Measurements from ENCODE around the gene RFX3.

Gene RFX3

DNA sequence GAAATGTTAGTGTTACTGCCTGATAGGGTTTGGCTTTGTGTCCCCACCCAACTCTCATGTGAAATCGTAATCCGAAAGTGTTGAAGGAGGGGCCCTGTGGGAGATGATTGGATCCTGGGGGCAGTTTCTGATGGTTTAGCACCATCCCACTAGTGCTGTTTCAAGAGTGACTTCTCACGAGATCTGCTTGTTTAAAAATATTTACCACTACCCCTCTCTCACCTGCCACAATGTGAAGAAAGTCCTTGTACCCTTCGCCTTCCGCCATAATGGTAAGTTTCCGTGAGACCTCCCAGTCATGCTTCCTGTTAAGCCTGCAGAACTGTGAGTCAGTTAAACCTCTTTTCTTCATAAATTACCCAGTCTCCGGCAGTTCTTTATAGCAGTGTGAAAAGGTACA is 2.6 kb upstream of the RFX3 start:
- Histone ChIP-seq H3K36me3 (no peaks in the 10 kb centered on the region), H3K9me3 (no peaks in the 10 kb centered on the region), H3K4me1 (peaks cover 0 to 20% (median 6%) of the 10 kb centered on the region in 4 donors), H3K27me3 (no peaks in the 10 kb centered on the region), H3K27ac (no peak overlapping the region), H3K4me3 (no peak overlapping the region)
- intact Hi-C loops (cut with DNase I; ENCODE audit: low total_unique reads), result loop anchor here (10.0 kb wide), 2 partner anchors 684 to 904 kb away; partner anchors contain the start of genes PUM3 and VLDLR
- DNase-seq, result no peak
- TF ChIP-seq, protein P1, sequence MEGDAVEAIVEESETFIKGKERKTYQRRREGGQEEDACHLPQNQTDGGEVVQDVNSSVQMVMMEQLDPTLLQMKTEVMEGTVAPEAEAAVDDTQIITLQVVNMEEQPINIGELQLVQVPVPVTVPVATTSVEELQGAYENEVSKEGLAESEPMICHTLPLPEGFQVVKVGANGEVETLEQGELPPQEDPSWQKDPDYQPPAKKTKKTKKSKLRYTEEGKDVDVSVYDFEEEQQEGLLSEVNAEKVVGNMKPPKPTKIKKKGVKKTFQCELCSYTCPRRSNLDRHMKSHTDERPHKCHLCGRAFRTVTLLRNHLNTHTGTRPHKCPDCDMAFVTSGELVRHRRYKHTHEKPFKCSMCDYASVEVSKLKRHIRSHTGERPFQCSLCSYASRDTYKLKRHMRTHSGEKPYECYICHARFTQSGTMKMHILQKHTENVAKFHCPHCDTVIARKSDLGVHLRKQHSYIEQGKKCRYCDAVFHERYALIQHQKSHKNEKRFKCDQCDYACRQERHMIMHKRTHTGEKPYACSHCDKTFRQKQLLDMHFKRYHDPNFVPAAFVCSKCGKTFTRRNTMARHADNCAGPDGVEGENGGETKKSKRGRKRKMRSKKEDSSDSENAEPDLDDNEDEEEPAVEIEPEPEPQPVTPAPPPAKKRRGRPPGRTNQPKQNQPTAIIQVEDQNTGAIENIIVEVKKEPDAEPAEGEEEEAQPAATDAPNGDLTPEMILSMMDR (IDR thresholded peaks at IDR 0.05), result no peak

DNA sequence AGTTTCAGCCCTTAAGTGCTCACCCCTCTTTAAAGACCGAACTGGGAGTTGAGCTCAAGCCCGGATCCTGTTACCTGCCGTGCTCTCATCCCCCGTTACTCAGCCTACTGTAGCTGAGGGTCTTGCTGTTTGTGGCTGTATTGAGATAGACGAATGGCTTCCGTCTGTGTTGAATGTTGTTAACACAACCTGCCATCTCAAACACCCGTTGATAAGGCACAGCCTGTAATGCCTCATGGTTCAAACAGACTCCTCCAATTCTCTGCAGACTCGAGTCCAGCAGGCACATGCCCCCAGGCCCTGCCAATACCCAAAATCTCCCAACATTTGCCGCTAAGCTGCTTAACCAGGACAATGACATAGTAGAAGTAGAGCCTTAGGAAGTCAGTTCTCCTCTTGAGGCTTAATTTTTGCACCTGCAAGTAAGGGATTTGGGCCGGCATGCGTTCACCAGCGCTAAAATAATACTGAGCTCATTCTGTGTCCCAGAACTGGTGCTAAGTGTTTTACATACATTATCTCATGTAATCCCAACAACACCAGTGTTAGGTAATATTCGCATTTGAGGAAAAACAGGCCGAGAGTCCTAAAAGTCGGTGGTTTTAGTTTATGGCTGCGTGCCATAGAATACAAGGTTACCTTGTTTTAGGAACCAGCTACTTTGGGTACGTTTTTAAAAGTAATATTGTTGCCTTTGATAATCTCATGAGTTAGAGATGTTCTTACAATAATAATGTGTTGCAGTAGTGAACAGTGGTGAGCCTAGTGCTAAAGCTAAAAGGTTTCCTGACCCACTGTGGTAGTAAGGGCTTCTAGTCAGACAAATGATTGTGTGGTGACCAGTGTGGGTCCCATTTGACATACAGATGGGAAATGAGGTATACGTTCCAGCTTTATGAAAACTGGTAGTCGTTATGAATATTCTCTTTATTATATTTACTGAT is 1.5 kb upstream of the RFX3 start:
- Histone ChIP-seq H3K4me3 (peak overlapping the region; percentile 77 to 80), H3K9me3 (no peaks in the 10 kb centered on the region), H3K27me3 (no peaks in the 10 kb centered on the region), H3K4me1 (peaks cover 0 to 20% (median 6%) of the 10 kb centered on the region in 4 donors), H3K27ac (peak overlapping the region; percentile 99 to 100), H3K36me3 (no peaks in the 10 kb centered on the region)
- intact Hi-C loops (cut with DNase I; ENCODE audit: low total_unique reads), result loop anchor here (10.0 kb wide), 2 partner anchors 682 to 902 kb away; partner anchors contain the start of genes PUM3 and VLDLR
- DNase-seq, result peak in 1 of 2 donors; percentile 62
- TF ChIP-seq, protein P1 (IDR thresholded peaks at IDR 0.05), result no peak

DNA sequence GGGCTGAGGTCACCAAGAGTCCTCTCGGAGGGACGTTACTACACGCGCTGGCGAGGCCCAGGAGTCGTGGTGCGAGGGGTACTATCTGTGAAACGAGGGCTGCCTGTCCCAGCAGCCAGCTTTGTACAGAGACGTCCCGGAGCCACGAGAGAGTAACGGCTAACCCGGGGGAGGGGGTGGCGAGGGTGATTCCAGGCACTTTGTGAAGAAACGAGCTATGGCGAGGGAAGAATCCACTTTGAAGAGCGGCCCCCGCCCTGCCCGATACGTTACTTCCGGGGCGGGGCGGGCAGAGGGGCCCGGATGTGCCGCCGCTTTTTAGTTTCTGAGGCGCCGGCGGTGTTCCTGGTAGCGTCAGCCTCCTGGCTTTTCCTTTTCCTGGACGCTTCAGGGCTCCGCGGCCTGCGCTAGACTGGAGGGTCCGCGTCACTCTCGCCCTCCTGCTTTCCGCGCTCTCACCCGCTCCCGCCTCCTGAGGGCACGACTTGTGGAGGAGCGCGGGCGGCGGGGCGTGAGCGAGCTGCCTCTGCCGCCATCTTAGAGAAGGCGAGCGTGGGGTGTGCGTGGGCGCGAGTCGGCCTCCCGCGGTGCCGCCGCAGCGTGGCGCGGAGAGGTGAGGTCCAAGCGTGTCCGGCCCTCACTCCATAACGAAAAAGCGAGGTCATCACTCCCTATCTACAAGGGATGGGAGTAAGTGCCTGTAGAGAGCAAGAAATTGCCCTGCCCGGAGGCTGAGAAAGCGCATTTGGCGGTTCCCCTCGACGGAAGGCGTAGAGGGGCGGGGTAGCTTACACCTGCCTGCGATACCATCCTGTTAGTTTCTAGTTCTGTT is 580 bp upstream of the RFX3 start:
- Histone ChIP-seq H3K27ac (peak overlapping the region; percentile 99 to 100), H3K4me3 (peak overlapping the region; percentile 77 to 80), H3K36me3 (no peaks in the 10 kb centered on the region), H3K27me3 (no peaks in the 10 kb centered on the region), H3K4me1 (peaks cover 0 to 20% (median 6%) of the 10 kb centered on the region in 4 donors), H3K9me3 (no peaks in the 10 kb centered on the region)
- TF ChIP-seq, protein P1 (IDR thresholded peaks at IDR 0.05), result no peak
- intact Hi-C loops (cut with DNase I; ENCODE audit: low total_unique reads), result loop anchor here (10.0 kb wide), 2 partner anchors 682 to 902 kb away; partner anchors contain the start of genes PUM3 and VLDLR
- DNase-seq, result peak; percentile 85 to 92

- intact Hi-C loops (cut with DNase I; ENCODE audit: low total_unique reads), result loop anchor here (10.0 kb wide), 2 partner anchors 680 to 900 kb away; partner anchors contain the start of genes PUM3 and VLDLR
- no peak for DNase-seq
Observed at GRCh38 chr9:3525096-3525835, 535 bp downstream of the RFX3 start.

More at GRCh38 chr9:3525096-3525835, 535 bp downstream of the RFX3 start:
- Histone ChIP-seq H3K27ac (peak overlapping the region; percentile 99 to 100), H3K27me3 (no peaks in the 10 kb centered on the region), H3K4me3 (peak overlapping the region; percentile 77 to 80), H3K36me3 (no peaks in the 10 kb centered on the region), H3K4me1 (peaks cover 0 to 20% (median 6%) of the 10 kb centered on the region in 4 donors), H3K9me3 (no peaks in the 10 kb centered on the region)
- TF ChIP-seq, protein P1 (IDR thresholded peaks at IDR 0.05), result no peak
